HG03280 (cell line): ENCODE measurements around the gene TLCD3B.
A peak's percentile ranks its signal among the peaks of the same experiment; 100 is the strongest.

Experiments
- ATAC-seq: cut with Tn5 transposase; IDR thresholded peaks from one replicate; pipeline ENCODE4 v1.9.1; 2021; ENCODE audit warnings: mild to moderate bottlenecking, moderate library complexity; ENCODE audit not compliant: unreplicated experiment

TLCD3B gene

DNA sequence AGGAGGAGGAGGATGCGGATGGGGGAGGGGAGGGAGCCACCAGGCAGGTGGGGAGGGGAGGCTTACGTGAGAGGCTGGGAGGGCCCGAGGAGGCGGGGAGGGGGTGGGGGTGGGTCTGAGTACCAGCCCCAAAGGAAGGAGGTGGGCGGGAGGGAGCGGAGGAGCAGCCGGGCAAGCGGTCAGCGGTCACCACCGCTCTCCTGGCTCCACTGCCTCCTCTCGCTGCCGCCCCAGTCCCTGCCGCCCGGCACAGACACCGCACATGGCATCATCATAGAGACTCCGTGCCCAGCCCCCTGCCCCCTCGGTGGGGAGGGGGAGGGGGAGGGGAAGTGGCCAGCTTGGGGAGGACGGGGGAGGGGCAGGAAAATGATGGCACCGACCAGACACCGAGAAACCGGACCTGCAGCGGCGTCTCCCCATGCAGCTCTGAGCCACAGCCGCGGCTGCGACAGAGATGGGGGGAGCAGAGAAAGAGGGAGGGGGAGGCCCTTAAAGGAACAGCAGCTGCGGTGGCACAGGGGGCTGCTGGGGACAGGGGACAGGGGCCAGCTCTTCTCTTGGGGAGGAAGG, at the start of gene TLCD3B:
TLCD3B (minus strand) TSS at position 431 of the 573 bp plus-strand sequence. CDS start 744 bp downstream, outside the sequence.
- ATAC-seq: no peak

DNA sequence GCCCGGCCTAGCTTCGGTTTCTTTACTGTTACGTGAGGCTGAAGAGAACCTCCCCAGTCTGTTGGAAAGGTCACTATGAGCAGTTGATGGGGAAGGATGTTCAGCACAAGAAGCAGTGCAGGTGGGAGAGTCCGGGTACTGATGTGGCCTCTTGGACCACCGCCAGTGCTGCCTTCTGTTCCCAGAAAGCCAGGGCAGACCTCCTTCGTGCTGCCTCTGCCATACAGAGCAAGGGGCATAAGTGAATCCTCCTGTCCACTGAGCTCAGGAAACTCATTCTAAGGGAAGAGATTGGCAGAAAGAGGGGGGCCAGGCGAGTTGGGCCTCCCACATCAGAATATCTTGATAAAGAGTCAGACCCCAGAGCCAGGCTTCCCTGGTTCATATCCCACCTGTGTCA, 48.4 kb upstream of the TLCD3B start:
- no peak for ATAC-seq

GRCh38 chr16:30078744-30079143, 47.7 kb upstream of the TLCD3B start:
- ATAC-seq: no peak

GRCh38 chr16:30077656-30078055, 46.6 kb upstream of the TLCD3B start:
- no peak for ATAC-seq

- ATAC-seq: peak; percentile 37
Measured at GRCh38 chr16:30076276-30076791, 45.3 kb upstream of the TLCD3B start.

- ATAC-seq: peak; percentile 83
Measured at GRCh38 chr16:30075503-30076275, 44.6 kb upstream of the TLCD3B start, which contains the start of gene PPP4C. Gene PPP4C (plus strand): TSS chr16:30075994. CDS start chr16:30076378, 384 bp downstream.

- no peak for ATAC-seq
Measured at GRCh38 chr16:30070490-30070889, 39.4 kb upstream of the TLCD3B start.

DNA sequence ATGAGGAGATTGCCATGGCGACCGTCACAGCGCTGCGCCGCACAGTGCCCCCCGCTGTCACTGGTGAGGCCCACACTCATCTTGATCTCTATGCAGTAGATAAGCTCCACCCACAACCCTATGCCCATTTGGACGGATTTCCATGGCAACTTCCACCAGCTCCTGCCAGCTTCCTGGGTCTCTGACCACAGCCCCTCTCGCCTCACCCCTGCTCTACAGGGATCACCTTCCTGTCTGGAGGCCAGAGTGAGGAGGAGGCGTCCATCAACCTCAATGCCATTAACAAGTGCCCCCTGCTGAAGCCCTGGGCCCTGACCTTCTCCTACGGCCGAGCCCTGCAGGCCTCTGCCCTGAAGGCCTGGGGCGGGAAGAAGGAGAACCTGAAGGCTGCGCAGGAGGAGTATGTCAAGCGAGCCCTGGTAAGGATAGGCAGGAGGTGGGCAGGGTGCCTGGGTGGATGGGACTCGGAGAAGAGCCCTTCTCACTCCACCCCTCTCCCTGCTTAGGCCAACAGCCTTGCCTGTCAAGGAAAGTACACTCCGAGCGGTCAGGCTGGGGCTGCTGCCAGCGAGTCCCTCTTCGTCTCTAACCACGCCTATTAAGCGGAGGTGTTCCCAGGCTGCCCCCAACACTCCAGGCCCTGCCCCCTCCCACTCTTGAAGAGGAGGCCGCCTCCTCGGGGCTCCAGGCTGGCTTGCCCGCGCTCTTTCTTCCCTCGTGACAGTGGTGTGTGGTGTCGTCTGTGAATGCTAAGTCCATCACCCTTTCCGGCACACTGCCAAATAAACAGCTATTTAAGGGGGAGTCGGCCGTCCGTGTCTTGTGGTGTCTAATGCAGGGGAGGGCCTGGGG, 38.8 kb upstream of the TLCD3B start:
- ATAC-seq: no peak

DNA sequence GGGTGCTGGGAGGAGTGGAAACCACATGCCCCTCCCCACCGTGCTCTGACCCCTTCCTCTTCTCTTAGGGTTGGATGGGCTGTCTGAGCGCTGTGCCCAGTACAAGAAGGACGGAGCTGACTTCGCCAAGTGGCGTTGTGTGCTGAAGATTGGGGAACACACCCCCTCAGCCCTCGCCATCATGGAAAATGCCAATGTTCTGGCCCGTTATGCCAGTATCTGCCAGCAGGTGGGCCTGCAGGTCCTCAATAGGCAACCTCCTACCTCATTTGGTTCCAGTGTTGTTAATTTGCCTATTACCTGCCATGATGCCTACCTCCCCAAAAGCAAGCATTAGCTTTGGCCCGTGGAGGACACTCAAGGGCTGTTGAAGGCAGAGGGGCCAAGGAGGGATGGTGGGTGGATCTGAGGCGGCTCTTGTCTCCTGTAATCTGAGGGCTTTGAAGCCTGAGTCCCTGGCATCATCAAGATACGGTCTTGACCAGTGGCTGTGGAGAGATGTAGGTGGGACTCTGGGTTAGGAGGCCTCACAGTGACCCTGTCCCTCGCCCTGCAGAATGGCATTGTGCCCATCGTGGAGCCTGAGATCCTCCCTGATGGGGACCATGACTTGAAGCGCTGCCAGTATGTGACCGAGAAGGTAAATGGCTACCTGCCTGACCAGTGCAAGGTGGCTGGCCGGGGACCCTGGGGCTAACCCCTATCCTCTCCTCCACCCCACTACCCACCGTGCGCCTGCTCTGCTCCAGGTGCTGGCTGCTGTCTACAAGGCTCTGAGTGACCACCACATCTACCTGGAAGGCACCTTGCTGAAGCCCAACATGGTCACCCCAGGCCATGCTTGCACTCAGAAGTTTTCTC, 37.9 kb upstream of the TLCD3B start:
- ATAC-seq: no peak

GRCh38 chr16:30068333-30068732, 37.3 kb upstream of the TLCD3B start:
- no peak for ATAC-seq

GRCh38 chr16:30067584-30067916, 36.5 kb upstream of the TLCD3B start:
- no peak for ATAC-seq

- no peak for ATAC-seq
Measured at GRCh38 chr16:30066761-30067583, 35.9 kb upstream of the TLCD3B start.

GRCh38 chr16:30065943-30066760, 35.1 kb upstream of the TLCD3B start:
- no peak for ATAC-seq

GRCh38 chr16:30065102-30065942, 34.3 kb upstream of the TLCD3B start, which contains the start of gene ALDOA:
Gene ALDOA (plus strand): TSS chr16:30065760. CDS start chr16:30066898, 1,138 bp downstream.
- peak; percentile 79 for ATAC-seq

GRCh38 chr16:30064729-30065101, 33.6 kb upstream of the TLCD3B start:
- no peak for ATAC-seq

GRCh38 chr16:30063893-30064728, 33.0 kb upstream of the TLCD3B start:
- ATAC-seq: no peak
